Right renal pelvis (tissue), 4 donors: ENCODE measurements around the gene WWOX. TPM values are rescaled to one million over a fixed set of nuclear protein-coding genes. Genes with fewer than 3 reads are reported as not detected.

Source experiments
- DNase-seq, 4 donors: peaks; one replicate each; pipeline ENCODE4 v3.0.0-alpha.2; 2013; ENCODE audit warnings: low read depth in 4 of 4, low spot score in 3 of 4, missing footprints in 1 of 4
- polyA plus RNA-seq, 4 donors: library from polyadenylated mRNA; unstranded; fragments of 120-200 nt; gene quantifications; one replicate each; pipeline ENCODE4 v1.2.1, GENCODE V29; 2013; ENCODE audit not compliant: insufficient read length in 4 of 4

WWOX gene
- polyA plus RNA-seq, 4 donors, result 36.7 to 43.9 (median 38.5) TPM

DNA sequence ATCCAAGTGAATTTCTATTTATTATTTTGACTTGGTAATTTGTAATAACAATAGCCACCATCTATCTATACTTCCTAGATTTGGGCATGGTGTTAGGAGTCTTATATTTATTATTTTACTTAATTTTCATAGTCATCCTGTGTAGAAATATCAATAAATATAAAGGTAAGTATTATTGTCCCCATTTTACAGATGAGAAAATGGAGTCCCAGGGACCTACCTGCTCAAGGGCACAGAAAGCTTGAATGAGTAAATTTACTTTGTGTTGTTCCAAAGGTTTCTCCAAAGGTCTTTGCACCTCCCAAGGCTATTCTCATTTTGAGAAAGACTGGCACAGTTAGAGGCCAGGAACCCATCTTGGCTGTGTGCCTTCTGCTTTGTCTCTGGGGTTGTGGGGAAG lies 738.3 kb downstream of the WWOX start:
- DNase-seq, result no peak

DNA sequence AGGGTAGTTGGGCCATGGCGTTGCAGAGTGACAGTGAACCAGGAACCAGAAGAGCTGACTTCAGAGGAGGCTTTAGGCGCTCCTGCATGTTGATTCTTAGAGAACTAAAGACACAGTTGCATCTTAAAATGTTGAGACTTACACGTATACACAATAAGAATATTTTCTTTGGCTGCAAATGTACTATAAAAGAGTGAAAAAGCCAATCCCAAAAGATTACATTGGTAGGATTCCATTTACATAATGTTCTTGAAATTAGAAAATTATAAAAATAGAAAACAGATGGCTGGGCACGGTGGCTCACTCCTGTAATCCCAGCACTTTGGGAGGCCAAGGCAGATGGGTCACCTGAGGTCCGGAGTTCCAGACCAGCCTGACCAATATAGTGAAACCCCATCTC lies 738.8 kb downstream of the WWOX start:
- DNase-seq, result no peak

DNA sequence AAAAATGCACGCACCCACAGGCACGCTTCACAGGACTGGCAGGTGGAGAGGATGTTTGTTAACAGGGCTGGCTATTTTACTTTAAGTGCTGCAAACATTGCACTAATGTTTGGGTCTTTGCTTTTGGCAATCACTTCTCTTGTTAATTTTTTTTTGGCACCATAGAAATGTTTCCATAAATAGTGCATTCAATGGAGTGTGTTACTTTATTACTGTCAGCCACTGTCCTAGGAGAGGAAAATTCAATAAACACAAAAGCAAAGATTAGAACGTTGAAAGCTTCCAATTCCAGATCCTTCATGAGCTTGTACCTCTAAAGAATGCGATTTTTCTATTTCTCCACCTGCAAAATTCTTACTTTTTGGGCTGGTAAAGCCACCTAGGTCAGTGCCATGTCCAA lies 743.5 kb downstream of the WWOX start:
- DNase-seq, result no peak

DNA sequence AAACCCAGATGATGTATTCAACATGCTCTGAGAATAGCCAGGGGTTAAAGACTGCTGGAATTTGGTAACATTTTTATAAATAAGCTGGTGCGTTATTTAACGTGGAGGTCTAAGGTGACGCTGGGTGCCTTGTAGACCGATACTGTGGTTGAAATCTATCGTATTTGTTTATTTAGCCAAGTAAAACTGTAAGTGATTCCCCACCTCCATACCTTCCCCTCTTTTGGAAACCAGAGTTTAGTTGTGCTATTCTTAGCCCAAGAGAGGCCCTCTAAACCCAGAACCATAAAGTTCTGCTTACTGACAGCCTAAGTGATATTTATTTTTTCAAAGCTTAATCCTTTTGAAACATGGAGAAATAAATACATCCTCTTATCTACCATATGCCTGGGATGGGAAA lies 744.5 kb downstream of the WWOX start:
- DNase-seq, result no peak

DNA sequence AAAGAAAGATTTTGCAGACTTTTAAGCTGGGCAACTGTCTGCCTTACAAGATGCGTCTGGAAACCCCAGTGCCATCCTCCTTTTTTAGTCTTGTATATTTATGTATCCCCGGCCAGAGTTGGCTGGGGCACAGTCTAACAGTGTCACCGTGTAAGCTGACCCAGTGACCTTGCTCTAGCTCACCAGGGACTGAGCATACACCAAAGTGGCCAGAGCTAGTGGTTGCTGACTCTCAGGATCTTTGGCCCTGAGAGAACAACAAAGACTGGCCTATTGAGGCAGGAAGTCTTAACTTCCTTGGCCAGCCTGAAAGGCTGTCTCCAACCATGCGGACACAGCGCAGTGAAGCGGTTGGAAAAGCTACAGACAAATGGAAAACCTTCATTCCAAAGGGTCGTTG lies 745.2 kb downstream of the WWOX start:
- DNase-seq, result no peak

DNA sequence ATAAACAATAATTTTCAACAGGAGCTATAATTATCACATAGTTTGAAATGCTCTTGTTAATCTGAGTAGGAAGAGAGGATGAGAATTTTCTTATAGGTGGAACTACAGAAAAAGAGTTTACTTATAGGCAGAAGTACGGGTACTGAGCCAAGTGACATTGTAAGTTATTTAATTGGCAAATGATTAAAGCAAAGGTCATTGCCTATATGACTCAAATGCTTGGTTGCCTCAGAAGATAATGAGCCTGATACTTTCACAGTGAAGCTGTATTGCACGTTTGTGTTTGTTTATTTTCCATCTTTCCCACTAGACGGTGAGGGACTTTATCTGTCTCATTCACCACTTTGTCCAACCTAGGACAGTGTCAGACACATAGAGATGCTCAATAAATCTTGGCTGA lies 751.8 kb downstream of the WWOX start:
- no peak for DNase-seq

DNA sequence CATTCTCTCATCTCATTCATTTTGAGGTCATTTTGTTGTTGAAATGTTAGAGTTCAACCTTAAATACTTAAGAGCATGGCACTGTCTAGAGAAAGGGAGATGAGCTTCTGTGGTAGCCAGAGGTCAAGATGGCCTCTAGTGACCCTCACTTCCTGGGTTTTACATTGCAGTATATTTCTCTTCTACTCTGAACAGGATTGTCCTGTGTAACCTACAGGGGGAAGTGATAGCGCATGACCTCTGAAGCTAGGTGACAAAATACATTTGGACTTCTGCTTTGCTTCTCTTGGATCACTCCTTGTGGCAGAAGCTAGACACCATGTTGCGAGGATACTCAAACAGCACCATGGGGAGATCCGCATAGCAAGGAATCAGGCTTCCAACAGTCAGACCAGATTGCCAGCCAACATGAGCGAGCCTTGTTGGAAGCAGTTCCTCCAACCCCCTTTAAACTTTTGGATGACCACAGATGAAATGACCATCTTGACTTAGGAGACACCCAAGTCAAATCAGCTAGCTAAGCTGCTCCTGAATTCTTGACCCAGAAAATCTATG lies 752.7 kb downstream of the WWOX start:
- DNase-seq, result no peak

DNA sequence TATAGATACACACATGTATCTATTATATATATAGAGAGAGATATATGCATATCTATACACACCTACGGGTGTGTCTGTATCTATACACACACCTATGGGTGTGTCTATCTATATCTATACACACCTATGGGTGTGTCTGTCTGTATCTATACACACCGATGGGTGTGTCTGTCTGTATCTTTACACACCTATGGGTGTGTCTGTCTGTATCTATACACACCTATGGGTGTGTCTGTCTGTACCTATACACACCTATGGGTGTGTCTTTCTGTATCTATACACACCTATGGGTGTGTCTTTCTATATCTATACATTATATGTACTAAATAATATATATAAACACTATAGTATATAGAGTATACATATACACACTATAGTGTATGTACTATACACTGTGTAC lies 762.6 kb downstream of the WWOX start:
- DNase-seq, result no peak

DNA sequence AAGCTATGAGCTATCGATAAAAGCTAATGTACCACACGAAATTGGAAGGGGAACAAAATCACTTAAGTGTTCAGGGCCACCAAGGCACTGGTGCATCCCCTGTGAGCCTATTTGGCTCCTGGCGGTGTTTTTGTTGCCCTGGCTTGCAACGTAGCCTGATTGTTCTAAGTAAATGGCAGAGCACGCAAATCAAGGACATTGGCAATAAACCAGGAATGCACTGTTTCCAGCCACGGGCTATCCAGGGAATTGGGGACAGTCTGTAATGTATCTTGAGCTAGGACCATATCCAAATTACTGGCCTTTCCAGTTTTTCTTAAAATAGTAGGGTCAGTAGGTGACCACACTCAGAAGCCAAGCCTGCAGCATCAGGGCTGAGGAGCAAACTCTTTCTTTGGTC lies 767.1 kb downstream of the WWOX start:
- no peak for DNase-seq

DNA sequence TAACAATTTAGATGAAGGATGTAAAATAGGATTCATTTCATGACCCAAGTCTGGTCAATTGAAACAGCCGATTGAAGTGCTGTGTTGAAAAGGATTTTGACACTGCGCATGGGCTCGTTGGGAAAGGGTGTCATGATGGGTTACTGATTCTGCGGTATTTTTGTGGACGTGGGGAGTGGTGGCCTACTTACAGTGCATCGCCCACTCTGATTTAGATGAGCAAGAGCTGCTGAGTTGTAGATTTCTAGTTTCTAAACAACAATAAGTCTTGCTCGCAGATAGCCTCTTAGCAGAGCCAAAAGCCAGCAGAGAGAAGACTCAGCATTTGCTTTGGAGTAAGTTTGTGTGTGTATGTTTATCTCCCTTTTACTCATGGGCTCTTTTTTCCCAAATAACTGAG lies 770.0 kb downstream of the WWOX start:
- no peak for DNase-seq

DNA sequence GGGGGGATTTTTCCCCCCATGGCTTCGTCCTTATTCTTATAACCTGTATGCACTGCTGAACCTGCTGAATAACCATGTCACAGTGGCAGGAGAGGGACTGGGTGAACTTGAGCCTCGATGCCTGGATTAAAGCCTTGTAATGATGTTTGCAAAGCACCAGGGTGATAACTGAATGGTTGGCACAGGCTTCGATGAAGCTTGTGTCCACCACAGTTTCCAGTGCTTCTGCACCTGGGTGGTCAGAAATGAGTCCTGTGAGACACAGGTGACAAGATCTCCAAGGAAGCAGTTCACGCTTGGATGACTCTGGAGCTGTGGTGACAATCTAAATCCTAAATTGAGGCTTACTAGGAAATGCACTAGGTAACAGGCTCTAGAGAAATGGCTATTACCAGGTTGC lies 771.8 kb downstream of the WWOX start:
- DNase-seq, result no peak

DNA sequence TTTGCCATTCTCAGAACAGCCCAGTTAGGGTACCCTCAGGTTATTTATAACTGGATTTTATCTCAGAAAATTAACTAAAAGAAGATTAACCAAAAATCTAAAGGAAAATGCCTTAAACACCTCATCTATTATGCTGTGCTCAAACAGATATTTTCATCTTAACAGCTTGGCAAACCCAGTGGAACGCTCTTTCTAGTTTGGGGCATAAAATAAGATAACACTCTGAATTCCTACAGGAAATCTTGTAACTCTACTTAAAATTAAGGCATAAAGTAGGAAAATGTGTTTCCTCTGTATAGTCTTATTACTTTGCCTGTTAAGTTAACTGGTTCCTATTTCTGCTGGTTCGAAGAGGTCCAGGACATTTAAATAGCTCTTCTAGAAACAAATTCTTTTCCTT lies 777.2 kb downstream of the WWOX start:
- DNase-seq, result no peak

DNA sequence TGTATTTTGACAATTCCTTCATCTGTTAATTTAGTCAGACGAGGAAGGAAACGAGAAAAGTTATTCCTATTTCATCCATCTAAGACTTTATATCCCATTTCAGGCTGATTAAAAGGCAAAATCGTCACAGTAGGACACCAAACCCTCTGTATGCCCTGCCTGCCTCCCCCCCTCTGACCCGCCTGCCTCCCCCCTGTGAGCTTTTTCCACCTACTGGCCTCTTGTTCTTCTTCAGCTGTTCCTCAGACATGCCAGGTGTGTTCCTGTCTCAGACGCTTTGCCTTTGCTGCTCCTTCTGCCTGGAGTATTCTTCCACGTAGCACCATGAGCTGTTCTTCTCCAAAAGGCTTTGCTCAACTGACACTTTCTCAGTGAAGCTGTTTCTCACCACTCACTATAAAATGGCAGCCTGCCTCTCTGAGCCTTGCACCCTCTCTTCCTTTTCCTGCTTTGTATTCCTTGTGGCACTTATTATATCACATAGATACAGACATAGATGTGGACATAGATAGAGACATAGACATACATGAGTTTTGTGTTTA lies 777.7 kb downstream of the WWOX start:
- DNase-seq, result no peak

DNA sequence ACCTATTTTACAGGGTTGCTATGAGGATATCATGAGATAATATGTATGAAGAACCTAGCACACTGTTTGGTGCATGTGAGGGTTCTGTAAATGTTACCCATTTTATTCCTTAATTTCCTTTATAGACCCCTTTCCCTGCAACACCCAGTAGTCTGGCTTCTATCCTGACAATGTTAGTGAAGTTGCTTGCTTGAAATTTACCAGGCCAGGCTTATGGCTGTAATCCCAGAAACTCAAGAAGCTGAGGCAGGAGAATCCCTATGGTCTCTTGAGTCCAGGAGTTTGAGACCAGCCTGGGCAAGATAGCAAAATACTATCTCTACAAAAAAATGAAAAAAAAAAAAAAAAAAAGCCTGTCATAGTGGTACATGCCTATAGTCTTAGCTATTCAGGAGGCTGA lies 779.1 kb downstream of the WWOX start:
- no peak for DNase-seq

DNA sequence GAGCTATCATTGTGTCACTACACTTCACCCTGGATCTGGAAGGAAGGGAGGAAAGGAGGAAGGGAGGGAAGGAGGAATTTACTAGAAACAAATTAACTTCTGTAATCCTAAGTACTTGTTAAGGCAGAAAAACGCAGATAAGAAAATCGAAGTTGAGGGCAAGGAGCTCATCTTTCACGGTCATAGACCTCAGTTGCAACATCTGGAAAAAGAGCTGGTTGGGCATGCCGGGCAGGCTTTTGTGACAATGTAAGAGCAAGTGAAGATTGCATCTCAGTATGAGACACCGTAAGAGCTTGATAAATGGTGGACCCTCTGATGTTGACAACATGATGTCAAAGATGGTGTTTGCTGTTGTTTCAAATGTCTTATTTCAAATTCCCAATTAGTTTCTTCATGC lies 779.6 kb downstream of the WWOX start:
- no peak for DNase-seq

DNA sequence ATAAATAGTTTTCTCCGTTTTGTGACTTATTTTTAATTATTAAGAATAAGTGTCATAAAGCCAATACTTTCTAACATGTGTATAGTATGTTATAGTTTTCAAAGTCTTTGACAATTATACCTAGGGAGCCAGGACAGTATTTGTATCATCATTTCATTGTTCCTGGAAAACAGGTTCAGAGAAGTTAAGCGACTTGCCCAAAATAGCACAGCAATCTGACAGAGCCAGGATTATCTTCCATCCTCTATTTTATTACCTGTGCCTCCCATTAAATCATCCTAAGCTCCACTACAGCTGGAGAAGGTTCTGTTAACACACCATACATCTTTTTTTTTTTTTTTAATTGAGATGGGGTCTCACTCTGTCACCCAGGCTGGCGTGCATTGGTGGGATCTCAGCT lies 782.7 kb downstream of the WWOX start:
- no peak for DNase-seq

DNA sequence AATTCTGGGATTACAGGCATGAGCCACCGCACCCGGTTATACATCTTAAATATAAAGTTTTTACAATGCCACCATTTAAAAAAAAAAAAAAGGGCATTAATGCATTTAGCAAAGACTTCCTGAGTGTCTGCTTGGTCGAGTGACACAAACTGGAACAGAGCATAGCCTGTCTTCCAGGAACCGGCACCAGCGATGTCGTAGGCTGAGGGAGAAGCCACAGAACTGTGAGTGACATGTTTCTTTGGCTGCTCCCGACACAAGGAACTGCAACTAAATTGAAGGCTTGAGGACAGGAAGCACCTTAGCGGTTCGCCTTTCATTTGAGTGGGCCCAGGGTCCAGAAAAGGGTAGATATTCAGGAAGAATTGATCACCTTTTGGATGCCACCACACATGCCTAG lies 783.3 kb downstream of the WWOX start:
- DNase-seq, result no peak

DNA sequence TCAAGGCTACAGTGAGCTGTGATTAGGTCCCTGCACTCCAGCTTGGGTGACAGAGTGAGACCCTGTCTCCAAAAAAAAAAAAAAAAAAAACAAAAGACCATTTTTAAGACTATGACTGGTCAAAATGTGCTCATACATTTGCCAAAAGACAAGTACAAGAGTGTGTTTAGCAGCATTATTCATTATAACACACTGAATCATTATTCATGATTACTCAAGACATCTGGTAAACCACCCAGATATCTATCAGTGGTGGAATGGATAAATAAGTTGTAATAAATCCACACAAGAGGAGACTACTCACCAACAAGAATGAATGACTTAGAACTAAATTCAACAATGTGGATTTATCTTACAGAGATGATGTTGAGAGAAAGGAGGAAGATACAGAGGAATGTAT lies 784.8 kb downstream of the WWOX start:
- DNase-seq, result no peak

DNA sequence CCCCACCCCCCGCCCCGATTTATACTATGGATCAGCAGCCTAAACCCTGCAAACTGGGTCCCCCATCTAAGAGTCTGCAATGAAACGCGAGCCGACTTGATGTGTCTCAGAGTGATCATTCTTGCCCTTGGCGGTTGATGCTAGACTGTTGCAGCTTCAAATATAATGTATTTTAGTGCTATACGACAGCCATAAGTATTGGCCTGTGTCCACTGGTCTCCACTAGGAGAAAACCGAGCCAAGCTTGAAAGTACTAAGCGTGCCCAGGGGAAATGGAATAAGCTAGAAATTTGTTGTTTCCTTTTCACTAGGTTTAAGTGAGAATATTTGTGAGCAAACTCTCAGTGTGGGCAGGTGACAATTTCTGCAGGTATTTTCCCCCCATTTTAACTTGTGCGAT lies 789.9 kb downstream of the WWOX start:
- DNase-seq, result no peak

DNA sequence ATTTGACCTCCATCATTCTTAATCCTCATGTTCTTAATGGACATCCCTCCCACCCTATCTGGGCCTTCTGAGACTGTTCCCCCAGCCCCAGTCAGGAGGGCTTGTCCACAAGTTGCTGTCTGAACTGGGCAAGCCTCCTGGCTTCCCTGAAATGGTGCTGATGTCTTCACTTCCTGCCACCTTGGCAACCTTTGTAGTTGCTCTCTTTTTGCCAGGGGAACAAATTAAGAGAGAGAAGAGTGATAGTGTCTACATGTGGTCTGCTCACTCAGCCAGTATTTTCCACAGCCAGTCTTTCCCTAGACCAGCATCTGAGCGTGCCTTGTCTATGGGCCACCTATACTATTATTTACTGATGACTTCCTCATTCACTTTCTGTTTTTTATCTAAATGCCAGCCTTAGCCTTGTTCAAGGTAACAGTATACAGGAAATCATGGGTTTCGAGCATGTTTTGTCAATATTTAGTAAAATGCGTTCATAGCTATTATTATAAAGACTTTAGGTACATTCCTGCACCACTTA lies 791.0 kb downstream of the WWOX start:
- no peak for DNase-seq

DNA sequence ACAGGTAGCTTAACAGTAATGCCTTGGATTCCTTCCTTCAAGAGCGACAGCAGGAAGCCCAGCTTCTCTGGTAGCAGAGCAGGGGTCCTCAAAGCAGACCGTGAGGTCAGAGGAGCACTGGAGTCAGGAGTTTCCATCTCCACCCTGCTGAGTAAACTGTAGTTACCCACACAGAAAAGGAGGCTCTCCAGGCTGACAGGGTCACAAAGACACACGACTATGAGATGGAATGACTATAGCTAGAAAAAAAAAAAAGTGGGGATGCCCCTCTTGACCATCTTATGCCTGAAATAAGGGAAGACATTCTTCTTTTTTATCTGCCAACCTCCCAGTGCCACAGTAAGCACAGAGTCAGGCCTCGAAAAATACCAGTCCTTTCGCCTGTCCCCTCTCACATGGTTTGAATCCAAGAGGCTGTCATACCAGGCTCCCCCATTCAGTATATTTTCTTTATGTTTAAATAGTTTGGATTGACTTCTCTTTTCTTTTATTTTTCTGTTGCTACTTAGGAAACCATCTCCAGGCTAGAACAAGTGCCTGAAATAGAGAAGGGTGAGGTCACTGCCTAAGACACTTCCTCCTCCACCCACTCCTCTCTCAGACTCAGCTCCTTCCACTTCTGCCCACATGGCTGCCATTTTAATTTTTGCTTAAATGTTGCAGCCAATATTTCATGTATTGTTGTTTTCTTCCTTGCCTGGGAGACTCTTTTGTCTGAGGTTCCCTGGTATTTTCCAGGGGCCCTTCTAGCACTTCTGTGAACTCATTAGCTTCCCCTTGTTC lies 793.7 kb downstream of the WWOX start:
- no peak for DNase-seq

DNA sequence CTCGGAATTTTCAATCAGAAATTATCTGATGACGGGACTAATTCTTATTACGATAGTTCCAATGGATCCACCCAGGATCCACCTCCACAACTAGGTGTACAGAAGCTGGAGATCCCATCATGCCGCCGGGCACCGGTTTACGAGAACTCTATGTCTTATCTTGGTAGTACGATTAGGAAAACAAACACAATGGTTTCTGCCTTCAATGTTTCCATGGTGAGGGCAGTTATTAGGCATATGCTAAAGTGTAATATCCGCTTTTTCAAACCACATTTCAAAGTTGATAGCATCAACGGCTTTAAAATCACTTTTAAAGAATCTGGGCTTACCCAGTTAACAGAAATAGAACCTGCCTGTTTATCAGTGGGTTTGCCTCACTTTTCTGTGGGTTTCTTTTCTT lies 795.4 kb downstream of the WWOX start:
- no peak for DNase-seq
